ENCODE data around the gene SSBP1. TPM values are rescaled to one million over a fixed set of nuclear protein-coding genes. Genes with fewer than 3 reads are reported as not detected.

Gene SSBP1, protein sequence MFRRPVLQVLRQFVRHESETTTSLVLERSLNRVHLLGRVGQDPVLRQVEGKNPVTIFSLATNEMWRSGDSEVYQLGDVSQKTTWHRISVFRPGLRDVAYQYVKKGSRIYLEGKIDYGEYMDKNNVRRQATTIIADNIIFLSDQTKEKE
- total RNA-seq: 228 and 276 TPM in 2 replicates

DNA sequence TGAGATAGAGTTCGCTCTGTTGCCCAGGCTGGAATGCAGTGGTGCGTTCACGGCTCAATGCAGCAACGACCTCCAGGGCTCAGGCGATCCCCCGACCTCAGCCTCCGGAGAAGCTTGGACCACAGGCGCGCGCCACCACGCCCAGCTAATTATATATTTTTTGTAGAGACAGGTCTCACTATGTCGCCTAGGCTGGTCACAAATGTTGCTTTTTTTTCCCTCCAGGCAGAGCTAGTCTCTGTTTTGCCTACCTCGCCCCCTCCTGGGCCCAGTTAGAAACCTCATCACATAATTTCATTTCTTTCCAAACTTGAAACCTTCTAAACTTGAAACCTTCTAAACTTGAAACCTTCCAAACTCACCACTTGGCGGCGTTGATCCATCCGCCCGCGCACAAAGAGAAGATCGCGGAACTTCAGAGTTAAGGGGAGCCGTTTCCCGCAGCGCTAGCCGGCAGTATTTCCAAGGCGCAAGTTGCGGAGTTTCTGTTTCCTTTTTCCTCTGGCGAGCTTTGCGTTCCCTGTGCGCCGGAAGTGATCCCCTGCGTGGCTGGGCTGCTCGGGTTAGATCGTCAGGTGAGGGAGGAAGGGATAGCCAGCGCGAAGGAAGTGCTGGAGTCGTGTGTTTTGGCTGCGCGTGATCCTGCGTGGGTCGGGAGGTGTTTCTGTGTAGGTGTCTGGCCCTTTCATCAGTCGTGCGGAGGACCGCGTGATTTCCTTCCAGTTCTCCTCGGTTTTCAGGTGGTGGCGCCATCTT, at the start of gene SSBP1:
TSS of gene SSBP1 (plus strand) at position 523 of the 756 bp plus-strand sequence. CDS start 809 bp downstream, outside the sequence.

GRCh38 chr7:141702047-141702567, 36.1 kb upstream of the SSBP1 start, which contains the start of gene DENND11:
Gene DENND11 (minus strand): TSS chr7:141702166. CDS start chr7:141702153, 13 bp downstream.

GRCh38 chr7:141708351-141708750, 29.8 kb upstream of the SSBP1 start, which contains the start of gene WEE2:
Gene WEE2 (plus strand): TSS chr7:141708353. CDS start chr7:141708759, 406 bp downstream.

GRCh38 chr7:141763797-141764196, 25.6 kb downstream of the SSBP1 start, which contains the start of gene TAS2R3:
Gene TAS2R3 (plus strand): TSS chr7:141764097. CDS start chr7:141764159, 62 bp downstream.

GRCh38 chr7:141776374-141776773, 38.2 kb downstream of the SSBP1 start, which contains the start of gene TAS2R4:
Gene TAS2R4 (plus strand): TSS chr7:141776674. CDS start chr7:141778489, 1,815 bp downstream.

GRCh38 chr7:141789917-141790316, 51.8 kb downstream of the SSBP1 start, which contains the start of gene TAS2R5:
Gene TAS2R5 (plus strand): TSS chr7:141790217. CDS start chr7:141790362, 145 bp downstream.

Other genes with a start within 250 kb of the SSBP1 start
- gene AGK, start 186.9 kb upstream of the SSBP1 start, total RNA-seq: 21.1 and 26.1 TPM in 2 replicates
- 6.4 and 8.7 TPM in 2 replicates for gene DENND11, start 36.2 kb upstream of the SSBP1 start, total RNA-seq
- gene WEE2, start 30.0 kb upstream of the SSBP1 start, total RNA-seq: not detected in 2 replicates
- gene TAS2R3, start 25.7 kb downstream of the SSBP1 start, total RNA-seq: 0.35 and 0.70 TPM in 2 replicates
- gene TAS2R4, start 38.3 kb downstream of the SSBP1 start, total RNA-seq: 0.42 and 0.49 TPM in 2 replicates
- 0.14 and 0.79 TPM in 2 replicates for gene TAS2R5, start 51.9 kb downstream of the SSBP1 start, total RNA-seq
- gene PRSS37, start 103.1 kb downstream of the SSBP1 start, total RNA-seq: not detected in 2 replicates
- not detected in 2 replicates for gene OR9A4, start 178.0 kb downstream of the SSBP1 start, total RNA-seq
- gene CLEC5A, start 208.6 kb downstream of the SSBP1 start, total RNA-seq: not detected in 2 replicates
- gene TAS2R38, start 235.4 kb downstream of the SSBP1 start, total RNA-seq: not detected in 2 replicates

Measured in airway epithelial cell (primary cell).